Endometrium (tissue), 2 donors: ENCODE data around the gene ABCF3.
A peak's percentile ranks its signal among the peaks of the same experiment; 100 is the strongest.

ENCODE experiments used
- FAIRE-seq: peaks from 2 replicates; lab custom pipeline; 2012; peaks lifted over from hg19 to GRCh38; lab: Jason Lieb, UNC
- donor health status: control.
- donor health status: control.

The ABCF3 gene

GRCh38 chr3:184168363-184169120 is 17.5 kb upstream of the ABCF3 start:
- no peak for FAIRE-seq

GRCh38 chr3:184169896-184170875 is 15.8 kb upstream of the ABCF3 start:
- FAIRE-seq, result no peak

DNA sequence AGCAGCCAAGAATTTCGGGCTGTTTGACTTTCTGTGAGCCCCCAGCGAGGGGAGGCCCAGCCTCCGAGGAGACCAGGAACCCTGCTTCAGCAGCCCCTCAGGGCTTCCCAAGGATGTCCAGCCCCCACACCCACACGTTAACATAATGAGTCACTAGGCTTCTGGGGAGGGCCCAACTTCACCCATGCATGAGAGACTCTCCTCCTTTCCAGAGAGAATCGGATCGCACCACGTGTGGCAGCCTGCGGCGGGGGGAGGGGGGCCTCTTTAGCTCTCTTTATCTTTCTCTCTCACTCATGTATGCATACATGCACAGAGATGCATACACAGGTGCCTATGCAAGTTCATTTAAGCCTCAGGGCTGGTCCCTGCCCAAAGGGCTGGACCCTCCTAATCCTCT is 14.4 kb upstream of the ABCF3 start:
- no peak for FAIRE-seq

DNA sequence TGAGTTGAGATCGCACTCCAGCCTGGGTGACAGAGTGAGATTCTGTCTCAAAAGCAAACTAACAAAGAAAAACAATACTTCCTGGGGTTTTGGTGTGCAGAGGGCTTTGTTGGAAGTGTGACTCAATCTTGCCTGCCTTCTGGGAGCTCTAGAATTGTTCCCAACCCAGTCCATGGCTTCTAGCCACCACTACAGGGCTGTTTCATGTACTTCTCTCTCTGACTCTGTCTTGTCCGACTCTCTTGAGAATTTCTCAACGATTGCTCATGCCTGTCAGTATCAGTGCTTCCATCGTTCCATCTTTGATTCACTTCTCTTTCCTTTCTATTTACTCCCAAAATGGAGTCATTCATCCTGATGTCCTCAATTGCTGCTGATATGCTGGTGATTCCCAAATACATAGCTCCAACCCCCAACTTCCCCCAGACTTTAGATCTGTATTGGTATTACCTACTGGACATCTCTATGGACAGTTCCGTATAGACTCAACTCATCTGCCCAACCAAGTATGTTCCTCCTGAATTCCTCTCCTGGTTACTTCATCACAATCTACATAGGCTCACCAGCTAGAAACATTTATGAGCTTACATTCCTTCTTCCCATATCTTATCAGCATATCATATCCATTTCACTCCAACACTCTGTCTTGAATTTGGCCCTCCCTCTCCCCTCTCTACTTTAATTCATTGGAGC is 13.2 kb upstream of the ABCF3 start:
- FAIRE-seq, result no peak

DNA sequence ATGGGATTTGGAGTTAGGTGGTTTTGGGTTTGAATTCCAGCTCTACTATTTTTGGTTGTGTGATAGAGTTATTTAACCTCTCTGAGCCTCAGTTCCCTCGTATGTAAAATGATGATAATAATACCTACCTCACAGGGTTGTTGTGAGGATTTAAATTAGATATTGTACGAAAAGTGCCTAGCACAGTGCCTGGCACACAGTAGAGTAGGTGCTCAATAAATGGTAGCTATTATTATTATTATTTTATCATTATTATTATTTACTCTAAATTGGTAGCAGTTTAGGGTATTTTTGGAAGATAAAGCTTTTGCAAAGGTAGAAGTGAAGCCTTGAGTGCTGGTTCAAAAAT is 12.7 kb upstream of the ABCF3 start:
- no peak for FAIRE-seq

DNA sequence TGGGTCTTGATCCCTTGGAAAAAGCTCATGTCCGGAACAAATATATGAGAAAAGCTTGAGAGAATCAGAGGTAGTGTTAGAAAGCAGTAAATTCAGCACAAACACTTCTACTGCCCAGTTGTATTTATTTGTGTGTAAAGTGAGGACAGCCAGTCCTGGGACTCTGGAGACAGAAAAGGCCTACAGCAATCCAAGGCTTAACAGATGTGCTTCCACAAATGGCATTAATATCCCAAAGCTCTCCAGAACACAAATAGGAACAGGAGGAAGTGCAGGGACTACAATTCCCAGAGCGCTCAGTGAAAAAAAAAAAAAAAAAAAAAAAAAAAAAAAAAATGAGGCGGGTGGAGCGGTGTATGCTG is 11.7 kb upstream of the ABCF3 start:
- FAIRE-seq, result no peak

GRCh38 chr3:184174646-184175492 is 11.1 kb upstream of the ABCF3 start, which contains the start of gene AP2M1:
TSS of gene AP2M1 (plus strand) at chr3:184174855. CDS start at chr3:184176994, 2,139 bp downstream.
- FAIRE-seq, result peak; percentile 89

- no peak for FAIRE-seq
Measured at GRCh38 chr3:184175506-184175905, 10.5 kb upstream of the ABCF3 start.

GRCh38 chr3:184175981-184176376 is 10.0 kb upstream of the ABCF3 start:
- no peak for FAIRE-seq

DNA sequence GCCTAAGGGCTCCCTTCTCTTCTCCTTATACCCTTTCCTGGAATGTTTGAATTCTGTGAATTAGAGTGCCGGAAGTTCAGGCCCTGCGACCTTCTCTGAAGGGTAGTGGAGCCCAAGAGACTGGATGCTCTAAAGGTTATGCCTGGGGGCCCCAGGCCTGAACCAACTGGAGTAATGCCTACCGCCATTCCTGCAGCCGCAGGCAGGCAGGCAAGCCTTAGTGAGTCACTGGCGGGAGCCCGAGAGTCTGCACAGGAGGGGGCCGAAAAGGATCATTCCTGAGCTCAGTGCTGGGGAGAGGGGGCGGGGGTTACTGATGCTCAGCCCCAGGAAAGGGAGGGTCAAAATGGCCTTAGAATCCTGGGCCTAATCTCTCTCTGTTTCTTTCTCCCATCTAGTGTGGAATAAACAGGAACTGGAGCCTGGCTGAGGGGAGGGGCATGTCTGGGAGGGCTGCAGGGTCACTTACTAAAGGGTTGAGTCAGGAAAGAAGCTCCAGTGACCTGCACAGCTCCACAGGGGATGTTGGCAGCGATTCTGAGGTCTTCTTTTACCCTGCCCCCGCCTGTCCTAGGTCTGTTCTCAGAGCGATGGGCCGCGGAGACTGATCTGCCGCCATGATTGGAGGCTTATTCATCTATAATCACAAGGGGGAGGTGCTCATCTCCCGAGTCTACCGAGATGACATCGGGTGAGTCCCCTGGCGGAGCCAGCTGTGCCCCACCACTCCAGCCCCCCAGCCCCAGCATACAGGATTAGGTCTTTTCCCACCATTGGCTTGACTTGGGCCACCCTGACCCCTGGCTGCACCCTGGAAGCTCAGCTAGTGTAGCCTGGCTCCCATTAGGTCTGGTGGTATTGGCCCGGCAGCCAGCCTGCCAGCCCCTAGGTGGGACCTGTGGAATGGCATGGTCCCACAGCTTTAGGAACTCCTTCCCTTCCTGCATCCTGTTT is 9.3 kb upstream of the ABCF3 start:
- FAIRE-seq, result no peak

DNA sequence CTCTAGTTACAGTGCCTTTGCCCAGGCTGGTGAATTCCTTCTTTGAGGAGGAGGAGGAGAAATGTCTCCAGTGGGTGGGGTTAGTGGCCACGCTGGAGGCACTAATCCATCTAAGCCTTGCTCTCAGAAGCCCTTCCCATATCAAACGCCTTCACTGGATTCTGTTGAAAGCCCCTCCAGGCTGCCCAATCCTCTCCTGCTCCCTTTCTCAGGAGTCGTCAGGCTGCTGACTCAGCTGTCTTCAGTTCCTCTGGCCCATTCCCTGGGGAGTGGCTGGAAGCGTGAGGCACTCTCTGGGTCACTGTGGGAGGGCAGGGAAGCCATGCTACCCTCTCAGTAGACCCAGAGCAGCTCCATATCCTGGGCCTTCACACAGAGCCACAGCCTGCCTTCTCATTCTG is 8.7 kb upstream of the ABCF3 start:
- no peak for FAIRE-seq

DNA sequence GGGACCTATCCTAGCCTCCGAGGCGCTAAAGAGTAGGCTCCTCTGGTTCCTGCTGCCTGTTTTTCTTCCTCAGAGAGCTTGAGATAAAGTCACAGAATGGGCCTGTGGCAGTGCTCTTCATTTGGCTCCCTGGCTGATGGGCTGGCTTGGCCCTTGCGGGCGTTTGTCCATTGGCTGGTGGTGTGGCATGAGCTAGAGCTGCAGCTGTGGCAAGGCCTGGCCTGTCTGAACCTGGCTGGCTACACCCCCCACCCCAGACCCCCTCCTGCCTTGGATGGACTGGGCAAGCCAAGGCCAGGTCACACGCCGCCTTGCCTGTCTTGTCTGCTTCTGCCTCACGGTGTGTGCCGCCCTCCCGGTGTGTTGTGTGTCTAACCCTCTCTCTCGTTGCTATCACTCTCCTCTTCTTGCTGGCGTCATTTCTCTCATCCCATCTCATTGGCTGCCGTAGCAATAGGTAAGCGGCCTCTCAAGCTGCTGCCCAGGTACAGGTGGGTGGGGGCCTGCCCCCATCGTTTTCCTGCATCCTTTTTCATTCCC is 8.2 kb upstream of the ABCF3 start:
- no peak for FAIRE-seq

DNA sequence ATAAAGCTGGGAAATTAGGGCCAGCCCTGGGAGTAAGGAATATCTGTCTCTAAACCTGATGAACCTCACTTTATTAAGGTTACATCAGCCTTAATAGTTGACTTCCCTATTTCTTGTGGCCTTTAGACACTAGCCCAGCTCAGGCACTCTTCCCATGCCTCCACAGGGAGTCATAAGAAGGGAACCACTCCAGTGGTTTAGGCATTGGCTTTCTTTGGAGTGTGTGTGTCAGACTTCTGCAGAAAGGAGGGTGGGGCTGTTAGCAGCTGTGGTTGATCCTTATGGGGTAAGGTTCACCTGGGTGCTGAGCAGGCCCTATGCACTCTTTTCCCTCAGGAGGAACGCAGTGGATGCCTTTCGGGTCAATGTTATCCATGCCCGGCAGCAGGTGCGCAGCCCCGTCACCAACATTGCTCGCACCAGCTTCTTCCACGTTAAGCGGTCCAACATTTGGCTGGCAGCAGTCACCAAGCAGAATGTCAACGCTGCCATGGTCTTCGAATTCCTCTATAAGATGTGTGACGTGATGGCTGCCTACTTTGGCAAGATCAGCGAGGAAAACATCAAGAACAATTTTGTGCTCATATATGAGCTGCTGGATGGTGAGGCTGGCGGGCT is 7.4 kb upstream of the ABCF3 start:
- FAIRE-seq, result no peak

GRCh38 chr3:184180165-184180564 is 5.8 kb upstream of the ABCF3 start:
- no peak for FAIRE-seq

DNA sequence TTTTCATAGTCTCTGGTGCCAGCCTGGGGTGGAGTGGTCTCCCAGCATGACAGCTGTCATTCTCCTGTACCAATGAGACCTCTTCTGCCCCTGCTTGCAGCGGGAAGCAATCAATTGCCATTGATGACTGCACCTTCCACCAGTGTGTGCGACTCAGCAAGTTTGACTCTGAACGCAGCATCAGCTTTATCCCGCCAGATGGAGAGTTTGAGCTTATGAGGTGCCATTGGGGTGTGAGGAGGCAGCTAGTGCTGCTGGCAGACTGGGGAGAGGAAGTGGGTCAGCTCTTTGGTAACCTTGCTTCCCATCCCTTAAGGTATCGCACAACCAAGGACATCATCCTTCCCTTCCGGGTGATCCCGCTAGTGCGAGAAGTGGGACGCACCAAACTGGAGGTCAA is 4.4 kb upstream of the ABCF3 start:
- no peak for FAIRE-seq

DNA sequence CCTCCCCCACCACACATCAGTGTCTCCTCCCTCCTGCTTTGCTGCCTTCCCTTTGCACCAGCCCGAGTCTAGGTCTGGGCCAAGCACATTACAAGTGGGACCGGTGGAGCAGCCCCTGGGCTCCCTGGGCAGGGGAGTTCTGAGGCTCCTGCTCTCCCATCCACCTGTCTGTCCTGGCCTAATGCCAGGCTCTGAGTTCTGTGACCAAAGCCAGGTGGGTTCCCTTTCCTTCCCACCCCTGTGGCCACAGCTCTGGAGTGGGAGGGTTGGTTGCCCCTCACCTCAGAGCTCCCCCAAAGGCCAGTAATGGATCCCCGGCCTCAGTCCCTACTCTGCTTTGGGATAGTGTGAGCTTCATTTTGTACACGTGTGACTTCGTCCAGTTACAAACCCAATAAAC is 2.3 kb upstream of the ABCF3 start:
- no peak for FAIRE-seq

GRCh38 chr3:184184546-184185230 is 1.3 kb upstream of the ABCF3 start:
- FAIRE-seq, result no peak

- peak; percentile 79 for FAIRE-seq
Measured at GRCh38 chr3:184185461-184186183, 377 bp upstream of the ABCF3 start.

- FAIRE-seq, result no peak
Measured at GRCh38 chr3:184186902-184187207, 856 bp downstream of the ABCF3 start.
